GOT3 (cell line): ENCODE results near the gene OR6S1.

Experiments used
- DNase-seq: peaks from one replicate; lab custom pipeline; 2025; ENCODE audit warnings: mixed read lengths; lab: John Stamatoyannopoulos, UW

OR6S1 gene, protein sequence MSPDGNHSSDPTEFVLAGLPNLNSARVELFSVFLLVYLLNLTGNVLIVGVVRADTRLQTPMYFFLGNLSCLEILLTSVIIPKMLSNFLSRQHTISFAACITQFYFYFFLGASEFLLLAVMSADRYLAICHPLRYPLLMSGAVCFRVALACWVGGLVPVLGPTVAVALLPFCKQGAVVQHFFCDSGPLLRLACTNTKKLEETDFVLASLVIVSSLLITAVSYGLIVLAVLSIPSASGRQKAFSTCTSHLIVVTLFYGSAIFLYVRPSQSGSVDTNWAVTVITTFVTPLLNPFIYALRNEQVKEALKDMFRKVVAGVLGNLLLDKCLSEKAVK

DNA sequence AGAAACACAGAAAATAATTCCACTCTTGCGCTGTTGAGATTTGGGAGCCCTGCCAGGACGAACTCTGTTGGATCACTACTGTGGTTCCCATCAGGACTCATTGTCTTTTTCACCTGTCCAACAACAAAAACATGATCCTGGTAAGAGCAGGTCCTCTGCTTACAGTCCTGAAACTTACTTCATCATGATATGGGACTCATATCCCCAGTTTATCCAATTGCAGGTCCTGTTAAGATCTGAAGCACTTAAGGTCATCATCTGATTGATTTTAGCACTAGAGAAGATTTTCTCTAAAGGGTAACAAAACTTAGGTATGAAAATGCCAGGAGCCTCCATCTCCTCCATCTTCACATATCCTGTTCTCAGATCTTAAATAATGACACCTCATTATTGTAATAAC lies at the start of gene OR6S1:
Gene OR6S1 (minus strand): TSS at position 101 of the 400 bp plus-strand sequence. CDS start 0 bp downstream, at position 101.
- DNase-seq = no peak

DNA sequence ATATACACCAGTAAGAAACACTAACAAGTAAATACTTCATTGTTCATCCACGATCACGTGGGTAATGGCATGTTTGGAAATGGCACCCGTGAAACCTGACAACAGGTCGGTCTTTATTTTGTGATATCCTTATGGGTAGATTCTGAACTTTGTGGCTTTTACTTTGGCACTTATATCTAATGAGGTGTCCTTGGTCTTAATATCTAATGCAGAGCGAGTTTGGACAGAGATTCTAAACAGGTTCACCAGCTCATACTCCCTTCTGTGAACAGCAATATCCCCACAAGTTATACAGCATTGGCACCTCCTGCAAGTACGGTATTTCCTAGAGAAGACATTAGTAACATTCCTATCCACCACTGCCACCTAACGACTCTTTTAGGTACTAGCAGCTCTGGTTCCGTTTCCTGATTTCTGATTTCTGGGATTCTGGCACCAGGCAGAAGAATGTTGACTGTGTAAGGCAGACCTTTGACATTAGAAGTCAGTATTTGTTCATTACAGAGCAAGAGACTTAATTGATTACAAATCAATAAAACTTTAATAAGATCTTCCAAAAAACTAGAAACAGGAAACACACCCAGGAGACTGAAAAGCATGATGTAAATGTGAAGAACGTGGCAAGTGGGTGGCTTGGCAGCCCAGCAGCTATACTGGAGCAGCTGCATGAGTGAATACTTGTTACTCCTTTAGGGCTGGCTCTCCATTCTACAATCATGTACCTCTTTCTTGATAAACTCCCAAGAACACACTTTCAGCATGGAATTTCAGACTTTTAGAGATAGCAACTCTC lies 49.6 kb upstream of the OR6S1 start:
- DNase-seq = no peak

DNA sequence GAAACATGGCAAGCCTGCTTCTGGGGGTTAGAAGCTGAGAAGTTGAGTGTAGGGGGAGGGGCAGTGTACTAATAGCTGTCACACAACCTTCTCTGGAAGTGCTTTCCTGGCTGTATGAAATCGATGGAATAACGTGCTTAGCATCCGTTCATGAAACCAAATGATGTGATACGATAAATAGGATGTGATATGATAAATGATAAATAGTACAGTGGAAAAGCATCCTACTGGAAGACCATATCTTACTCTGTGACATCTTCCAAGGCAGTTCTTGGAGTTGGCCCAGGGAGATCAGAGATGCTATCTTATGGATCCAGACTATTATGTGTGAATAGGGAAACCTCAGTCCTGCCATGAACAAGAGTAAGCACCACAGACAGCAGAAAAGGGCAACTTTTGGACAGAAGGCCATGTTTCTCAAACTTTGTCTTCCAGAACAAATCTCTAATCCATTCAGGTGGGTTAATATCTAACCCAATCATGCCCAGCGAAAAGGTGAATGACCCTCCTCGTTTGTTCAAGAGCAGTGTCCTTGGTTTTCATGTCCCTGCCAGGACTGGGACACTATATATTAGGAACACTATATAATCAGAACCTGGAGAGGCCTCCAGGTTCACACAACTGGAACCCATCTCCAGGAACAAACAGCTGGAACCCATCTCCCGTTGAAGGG lies 46.8 kb upstream of the OR6S1 start, which contains the start of gene ANG:
Gene ANG (plus strand): TSS at position 598 of the 673 bp plus-strand sequence. CDS start 4,801 bp downstream, outside the sequence.
- DNase-seq = no peak

DNA sequence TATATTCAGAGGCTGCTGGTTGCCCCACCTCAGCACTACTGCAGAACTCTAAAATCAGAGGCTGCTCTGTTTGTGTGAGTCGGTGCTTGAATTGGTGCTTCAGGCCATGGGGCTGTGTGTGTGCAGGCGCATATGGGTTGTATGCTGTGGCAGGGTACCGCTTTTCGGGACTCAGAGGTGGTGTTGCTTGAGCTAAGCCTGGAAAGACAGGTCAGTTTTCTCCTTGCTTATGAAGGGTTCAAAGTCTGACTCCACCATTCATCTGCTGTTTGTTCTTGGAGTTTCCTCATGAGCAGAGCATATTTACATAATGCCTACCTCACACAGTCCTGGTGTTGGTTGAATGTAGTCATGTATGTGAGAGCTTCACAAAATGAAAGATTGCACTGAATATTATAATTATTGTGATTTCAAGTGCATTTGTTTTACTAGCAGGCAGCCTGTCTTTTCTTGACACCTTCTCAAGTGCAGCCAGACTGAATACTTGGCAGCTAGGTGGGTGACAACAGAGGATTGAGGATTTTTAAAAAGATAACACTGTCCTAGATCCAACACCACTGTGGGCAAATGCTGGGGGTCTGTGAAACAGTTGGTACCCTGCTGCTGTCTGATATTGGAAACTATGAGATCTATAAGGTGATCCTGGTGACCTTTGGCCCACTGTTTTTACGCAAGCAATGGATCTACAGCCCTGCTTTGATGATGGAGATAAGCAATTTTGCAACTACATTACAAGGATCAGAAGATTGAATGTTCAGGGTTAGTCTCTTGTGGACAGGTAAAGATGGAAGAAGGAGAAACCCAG lies 46.1 kb upstream of the OR6S1 start:
- no peak for DNase-seq

DNA sequence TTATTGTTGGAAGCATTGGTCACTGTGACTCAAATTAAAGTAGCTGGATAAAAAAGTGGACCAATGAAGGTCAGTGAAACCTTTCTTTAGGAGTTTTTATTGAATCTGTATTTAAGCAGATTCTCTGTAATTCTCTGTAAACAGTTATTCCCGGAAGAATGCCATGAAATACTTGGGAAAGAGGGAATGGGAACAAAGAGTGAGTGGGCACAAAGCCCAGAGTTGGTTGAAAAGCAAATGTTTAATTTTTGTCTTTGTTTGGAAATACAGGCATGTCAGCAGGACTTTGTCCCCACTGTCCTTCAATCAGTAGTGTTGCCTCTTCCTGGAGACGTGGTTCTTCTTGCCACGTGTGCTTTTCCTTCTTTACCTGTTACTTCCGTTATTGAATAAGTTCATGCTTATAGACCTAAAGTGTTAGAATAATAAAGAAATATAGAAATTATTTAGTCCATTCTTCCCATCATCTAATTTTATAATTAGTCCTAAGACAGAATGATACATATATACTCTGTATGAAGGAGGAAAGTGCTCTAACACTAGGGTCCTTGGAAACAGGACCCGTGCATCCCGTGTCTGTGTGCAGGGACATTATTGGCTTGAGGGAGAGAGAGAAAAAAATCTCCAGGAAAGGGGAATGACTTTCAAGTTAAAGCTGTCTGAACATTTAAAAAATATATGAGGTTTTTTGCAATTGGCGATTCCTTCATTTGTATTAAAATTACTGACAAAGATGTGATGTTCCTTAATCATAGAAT lies 45.1 kb upstream of the OR6S1 start:
- no peak for DNase-seq

DNA sequence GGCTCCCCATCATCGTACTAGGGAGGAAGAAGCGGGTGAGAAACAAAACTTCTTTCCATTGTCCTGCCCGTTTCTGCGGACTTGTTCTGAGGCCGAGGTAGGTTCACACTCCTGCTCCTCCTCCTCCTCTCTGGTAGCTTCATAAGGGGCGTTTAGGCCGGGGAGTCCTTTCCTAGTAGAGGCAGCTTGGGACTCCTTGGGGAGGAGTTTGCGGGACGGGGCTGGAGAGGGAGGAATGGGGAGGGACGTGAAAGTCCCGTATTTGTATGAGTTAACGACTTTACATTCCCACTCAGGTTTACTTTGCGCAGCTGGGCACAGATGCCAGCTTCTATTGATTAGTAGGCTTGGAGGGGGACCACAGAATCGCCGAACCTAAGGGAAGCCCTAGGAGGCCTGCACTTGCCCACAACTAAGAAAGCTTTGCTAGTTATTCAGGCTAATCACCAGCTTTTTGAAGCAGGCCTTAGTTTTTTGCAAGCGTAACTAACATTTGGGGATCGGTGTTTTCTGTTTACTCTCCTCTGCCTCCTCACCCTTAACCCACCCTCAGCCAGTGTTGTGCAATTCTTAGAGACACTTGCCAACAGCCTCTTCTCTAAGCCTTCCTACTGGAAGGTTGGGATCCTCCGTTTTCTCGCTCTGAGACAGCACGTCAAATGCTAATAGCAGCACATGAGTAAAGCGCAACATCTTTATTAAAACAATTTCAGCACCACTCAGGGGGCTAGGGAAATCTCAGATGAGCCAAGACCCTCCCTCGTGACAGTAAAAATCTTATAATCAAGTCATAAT lies 43.4 kb upstream of the OR6S1 start:
- DNase-seq = no peak

DNA sequence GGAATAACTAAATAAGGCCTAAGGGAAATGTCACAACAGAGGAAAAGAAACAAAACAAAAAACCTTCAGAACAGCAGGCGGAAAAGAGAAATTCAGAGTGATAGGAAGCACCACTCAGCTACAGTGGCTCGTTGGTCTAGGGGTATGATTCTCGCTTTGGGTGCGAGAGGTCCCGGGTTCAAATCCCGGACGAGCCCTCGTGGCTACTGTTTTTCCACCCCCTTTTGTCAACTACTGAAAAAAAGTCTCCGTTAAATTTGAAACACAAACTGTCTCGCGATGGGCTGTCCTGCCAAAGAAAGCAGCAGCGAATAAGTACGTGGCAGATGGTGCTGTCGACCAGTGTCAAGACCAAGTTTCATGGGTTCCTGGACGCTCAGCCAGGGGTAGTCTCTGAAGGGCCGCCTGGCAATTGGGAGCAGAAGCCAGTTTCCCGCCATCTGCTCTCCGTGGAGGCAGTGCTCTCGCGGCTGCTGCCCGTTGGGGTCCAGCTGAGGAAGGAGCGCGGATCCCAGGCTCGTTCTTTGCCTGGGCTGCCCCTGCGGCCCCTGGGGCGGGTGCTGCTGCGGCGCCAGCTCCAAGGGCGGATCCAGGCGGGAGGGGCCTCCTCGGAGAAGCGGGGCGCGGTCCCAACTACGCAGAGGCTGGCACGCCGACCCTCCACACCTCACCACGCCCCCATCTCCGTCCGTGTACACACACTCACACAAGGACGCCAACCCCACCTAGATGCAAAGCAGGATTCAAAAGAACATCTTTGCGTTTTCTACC lies 42.6 kb upstream of the OR6S1 start, which contains the start of gene RNASE4:
Gene RNASE4 (plus strand): TSS at position 670 of the 771 bp plus-strand sequence. CDS start 14,812 bp downstream, outside the sequence.
- DNase-seq = peak; percentile 16

DNA sequence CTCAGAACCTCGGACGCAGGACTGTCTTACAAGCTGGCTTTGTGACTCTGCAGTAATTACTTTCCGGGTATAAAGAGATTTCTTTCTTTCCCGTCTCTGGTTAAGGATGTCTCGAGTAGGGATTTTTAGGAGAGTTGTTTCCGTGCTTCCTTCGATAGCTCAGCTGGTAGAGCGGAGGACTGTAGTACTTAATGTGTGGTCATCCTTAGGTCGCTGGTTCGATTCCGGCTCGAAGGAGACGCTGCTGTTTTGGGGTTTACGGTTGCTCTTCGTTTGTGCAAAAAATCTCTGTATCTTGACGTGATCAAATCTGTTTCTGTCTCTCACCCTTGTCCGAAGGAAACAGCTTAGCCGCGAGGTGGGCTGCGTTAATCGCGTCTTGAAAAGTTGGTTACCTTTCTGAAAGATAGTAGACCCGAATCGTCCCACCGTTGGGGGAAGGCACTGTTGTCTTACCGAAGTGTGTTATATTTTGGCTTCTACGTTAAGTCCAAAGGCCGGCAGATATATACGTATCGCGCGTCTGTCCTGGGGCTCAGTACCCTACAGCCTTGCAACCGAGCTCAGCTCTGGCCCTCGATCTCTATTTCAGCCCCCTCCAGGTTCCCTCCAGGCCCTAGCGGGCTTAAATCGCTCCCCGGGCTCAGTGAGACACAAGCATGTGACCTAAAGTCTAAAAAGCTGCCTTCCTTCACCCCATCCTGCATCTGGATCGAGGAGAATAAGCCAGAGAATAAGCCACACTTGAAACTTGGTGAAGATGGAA lies 41.8 kb upstream of the OR6S1 start:
- DNase-seq = peak; percentile 43

DNA sequence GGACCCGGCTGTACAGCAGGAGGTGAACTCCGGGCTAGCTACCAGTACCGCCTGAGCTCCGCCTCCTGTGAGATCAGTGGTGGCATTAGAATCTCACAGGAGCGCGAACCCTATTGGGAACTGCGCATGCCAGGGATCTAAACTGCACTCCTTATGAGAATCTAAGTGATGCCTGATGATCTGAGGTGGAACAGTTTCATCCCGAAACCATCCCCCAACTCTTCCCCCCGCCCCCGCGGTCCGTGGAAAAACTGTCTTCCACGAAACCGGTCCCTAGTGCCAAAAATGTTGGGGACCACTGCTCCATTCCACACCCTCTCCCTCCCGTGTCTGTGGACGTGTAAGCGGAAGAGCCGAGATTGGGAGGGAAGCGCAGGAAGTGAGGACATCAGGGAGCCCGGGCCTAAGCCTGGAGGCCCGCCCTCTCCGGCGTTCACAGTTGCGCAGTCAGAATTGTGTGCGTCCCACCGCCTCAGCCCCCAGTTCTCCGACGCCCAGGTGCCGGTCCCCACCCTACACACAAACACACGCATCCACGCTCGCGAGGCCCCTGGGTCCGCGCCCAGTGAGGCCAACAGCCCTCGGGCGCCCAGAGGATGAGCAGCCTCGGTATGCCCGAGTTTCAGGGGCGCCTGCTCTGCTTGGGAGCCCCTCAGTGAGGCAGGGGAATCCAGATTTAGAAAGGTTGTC lies 41.1 kb upstream of the OR6S1 start:
- DNase-seq = peak; percentile 21

DNA sequence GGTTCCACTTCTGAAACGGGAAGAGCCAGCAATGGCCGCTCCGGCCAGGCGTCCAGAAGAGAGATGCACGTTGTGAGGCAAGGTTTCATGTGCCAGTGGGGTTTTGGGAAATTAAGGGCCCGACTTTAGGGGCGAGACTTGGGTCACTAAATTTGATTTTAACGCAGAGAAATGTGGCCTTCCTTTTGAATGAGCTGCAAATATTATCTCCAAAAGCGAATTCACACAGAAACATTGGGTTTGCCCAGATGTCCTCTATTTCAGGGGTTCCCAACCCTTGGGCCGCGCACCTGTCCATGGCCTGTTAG lies 40.6 kb upstream of the OR6S1 start:
- no peak for DNase-seq

DNA sequence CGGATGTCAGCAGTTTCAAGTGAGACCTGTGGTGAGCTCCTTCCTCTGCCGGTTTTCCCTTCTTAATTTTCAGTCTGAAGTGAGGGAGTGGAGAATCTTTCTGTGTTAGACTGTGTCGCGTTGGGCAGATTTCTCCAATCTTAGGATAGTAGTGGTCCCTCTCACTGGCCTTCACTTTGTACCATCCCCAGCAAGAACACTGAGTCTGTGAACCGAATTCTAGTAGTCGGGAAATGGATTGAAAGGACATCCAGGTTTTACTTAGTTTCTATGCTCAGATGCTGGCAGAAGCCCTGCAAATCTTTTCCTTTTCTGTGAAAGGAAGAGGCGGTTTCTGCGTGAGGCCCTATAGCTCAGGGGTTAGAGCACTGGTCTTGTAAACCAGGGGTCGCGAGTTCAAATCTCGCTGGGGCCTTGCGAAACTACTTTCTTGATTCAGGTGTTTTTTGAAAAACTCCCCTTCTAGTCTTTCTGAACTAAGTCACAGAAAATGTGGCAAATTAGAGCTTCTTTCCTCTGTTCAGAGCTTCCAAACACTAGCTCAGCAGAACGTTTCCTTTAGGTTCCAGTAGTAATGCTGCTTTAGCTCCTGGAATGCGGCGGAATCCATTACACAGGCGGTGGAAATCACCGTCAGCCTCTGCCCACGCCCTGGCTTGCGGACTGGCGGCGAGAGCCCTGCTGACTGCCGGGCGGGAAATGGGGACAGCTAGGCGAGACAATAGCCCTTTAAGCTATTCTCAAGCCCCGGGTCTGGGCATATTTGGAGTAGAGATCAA lies 40.0 kb upstream of the OR6S1 start:
- peak; percentile 27 for DNase-seq

DNA sequence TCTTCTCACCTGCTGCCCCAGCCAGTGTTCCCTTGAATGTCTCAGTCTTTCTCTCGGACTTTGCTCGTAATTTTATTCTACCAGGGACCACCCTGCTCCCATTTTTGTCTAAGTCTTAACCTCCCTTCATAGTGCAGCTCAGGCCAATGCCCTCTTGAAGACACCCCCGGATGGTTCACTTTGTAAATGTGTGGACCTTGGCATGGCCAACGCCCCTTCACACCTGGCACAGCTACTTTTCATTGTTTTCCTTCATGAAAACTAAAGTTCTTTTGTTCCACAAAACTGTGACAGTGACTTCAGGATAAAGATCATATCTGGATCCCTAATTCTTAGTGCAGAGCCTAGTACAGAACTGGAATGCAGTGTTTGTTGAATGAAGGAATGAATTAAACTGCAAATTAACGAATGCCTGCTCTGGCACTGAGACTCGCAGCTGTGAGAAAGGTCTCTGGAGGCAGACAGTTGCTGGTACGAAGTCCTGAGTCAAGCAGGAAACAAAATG lies 39.4 kb upstream of the OR6S1 start:
- DNase-seq = no peak

DNA sequence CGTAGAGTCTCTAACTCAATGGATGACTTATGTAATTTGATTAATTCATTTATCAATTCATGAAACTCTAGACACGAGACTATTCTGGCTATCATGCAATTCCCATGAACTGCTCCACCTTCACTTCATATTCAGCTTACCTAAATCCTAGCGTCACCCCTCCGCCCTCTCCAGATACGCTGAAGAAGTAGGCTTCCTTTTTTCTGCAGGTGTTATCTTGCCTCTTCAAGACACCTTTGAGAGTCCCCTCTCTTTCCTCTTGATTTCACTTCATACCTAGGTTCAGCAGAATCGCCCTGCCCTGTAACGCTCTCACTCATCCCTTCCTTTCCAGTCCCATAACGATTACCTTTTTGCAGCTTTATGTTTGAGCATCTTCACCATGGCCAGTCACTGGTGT lies 38.9 kb upstream of the OR6S1 start:
- DNase-seq = no peak

DNA sequence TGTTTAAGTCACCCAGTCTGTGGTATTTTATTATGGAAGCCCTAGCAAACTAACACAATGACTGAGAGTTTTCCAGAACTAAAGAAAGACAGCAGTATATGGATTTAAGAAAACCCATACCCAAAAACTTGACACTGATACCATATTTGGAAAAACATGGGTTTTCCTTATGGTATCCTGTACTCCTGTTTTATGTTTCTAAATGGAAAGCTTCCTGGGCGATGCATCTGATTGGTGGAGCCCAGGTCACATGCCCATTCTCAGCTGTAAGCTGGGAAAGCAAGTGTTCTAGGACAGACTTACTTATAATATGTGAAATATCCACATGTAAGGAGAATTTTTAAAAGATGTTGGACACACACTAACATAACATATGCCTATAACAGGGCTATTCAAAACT lies 38.4 kb upstream of the OR6S1 start:
- DNase-seq = no peak

DNA sequence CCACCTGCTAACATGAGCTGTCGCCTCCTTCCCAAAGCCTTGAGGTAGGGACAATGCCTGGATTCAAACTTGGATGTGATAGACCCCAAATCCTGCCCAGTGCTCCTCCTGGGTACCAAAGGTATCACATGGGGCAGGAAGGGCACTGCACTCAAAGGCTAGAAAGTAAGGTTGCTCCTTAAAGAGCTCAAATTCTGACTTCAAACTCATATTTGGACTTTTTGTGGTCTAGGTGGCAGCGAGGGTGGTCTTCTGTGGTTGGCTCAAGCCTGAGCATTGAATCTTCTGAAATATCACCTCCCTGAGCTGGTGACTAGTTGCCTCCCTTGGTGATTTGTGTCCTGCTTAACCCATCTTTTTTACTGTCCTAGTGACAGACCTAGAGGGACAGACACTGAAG lies 34.6 kb upstream of the OR6S1 start:
- DNase-seq = no peak

DNA sequence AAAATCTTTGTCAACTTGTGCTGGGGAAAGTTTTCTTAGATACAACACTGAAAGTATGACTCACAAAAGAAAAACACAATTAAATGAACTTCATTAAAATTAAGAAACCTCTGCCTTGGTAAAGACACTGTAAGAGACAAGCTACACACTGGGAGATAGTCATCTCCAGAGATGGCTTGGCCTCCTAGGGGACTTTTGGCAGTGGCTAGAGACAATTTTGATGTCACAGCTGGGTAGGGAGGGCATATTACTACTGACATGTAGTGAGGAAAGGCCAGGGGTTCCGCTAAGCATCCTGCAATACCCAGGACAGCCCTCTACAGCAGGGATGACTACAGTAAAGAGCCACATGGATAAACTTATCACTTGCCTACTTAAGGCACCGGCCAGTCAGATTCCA lies 34.2 kb upstream of the OR6S1 start:
- no peak for DNase-seq
